ENCODE results near the gene SSR2. TPM values are rescaled to one million over a fixed set of nuclear protein-coding genes. Genes with fewer than 3 reads are reported as not detected.

SSR2 gene
- total RNA-seq, 6 donors from 2014 or later, result 66.0 to 395 (median 228) TPM

DNA sequence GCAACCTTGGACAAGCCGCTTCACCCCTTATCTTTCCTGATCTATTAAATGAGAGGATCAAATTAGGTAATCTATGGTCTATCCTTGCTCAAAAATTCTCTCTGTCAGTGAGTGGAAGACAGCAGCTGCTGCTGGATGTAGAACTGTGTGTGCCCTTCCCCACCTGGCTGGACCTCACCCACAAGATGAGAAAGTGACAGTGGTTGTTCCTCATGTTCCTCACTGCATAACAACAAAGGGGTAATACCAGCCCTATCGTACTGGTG is 16.9 kb downstream of the SSR2 start:
- DNase-seq, result no peak
- H3K27me3 ChIP-seq, result no peaks in the 10 kb centered on the region
- ATAC-seq (ENCODE audit: low FRiP score in 2 of 2), result no peak
- H3K4me1 ChIP-seq, result peaks cover 0 to 7% (median 3%) of the 10 kb centered on the region in 4 donors
- 32 to 65% methylated on average over 2 of the region's 2 CpGs for WGBS, 2 donors
- peak overlapping the region; percentile 48 to 84 (median 78) for H3K27ac ChIP-seq
- peak overlapping the region in 3 of 4 donors; percentile 34 to 47 (median 44) for H3K4me3 ChIP-seq
- no peaks in the 10 kb centered on the region for H3K9me3 ChIP-seq
- TF ChIP-seq, protein P1, sequence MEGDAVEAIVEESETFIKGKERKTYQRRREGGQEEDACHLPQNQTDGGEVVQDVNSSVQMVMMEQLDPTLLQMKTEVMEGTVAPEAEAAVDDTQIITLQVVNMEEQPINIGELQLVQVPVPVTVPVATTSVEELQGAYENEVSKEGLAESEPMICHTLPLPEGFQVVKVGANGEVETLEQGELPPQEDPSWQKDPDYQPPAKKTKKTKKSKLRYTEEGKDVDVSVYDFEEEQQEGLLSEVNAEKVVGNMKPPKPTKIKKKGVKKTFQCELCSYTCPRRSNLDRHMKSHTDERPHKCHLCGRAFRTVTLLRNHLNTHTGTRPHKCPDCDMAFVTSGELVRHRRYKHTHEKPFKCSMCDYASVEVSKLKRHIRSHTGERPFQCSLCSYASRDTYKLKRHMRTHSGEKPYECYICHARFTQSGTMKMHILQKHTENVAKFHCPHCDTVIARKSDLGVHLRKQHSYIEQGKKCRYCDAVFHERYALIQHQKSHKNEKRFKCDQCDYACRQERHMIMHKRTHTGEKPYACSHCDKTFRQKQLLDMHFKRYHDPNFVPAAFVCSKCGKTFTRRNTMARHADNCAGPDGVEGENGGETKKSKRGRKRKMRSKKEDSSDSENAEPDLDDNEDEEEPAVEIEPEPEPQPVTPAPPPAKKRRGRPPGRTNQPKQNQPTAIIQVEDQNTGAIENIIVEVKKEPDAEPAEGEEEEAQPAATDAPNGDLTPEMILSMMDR (IDR thresholded peaks at IDR 0.05), result no peak
- TF ChIP-seq EP300 (IDR thresholded peaks at IDR 0.05), result no peak
- no peak for TF ChIP-seq POLR2A (IDR thresholded peaks at IDR 0.05)
- no peak for TF ChIP-seq POLR2AphosphoS5 (IDR thresholded peaks at IDR 0.05)
- H3K36me3 ChIP-seq, result peaks cover under 1 to 19% (median 5%) of the 10 kb centered on the region in 4 donors

DNA sequence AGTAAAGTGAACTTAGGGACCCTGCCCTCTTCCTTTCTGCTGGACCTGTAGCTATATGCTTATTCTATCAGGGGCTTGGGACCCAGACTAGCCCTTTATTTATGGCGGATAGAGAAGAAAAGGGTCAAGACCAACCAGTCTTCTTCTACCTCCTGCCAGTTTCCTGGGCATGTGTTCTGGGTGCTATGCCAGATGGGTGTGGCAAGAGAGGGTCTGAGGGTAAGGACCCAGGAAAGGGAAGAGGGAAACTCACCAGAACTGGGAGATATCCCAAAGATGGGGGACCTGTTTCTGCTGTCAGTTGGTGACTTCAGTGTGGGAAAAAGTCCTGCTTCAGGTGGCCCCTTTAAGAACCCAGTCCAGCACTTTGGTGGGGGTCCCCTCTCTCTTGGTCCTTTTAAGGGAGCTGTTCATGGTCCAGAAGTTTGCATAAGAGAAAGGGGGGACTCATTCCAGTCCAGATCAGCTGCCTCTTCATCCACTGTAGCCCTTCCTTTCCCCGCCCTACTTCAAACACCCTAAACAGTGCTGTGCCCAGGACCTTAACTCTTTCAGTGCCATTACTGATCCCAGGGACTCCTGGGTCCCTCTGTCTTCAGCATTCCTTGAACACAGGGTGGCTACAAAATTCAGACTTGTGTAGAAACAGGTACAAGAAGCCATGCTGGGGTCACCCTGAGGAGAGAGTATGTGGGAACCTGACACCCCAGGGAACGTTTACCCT is 18.4 kb downstream of the SSR2 start:
- peak overlapping the region; percentile 74 to 84 (median 78) for H3K27ac ChIP-seq
- H3K4me3 ChIP-seq, result peak overlapping the region in 3 of 4 donors; percentile 34 to 47 (median 44)
- peaks cover 0 to 7% (median 3%) of the 10 kb centered on the region in 4 donors for H3K4me1 ChIP-seq
- no peaks in the 10 kb centered on the region for H3K27me3 ChIP-seq
- no peaks in the 10 kb centered on the region for H3K9me3 ChIP-seq
- no peak for TF ChIP-seq EP300 (IDR thresholded peaks at IDR 0.05)
- TF ChIP-seq POLR2A (IDR thresholded peaks at IDR 0.05), result peak in 1 of 4 donors; percentile 19
- ATAC-seq (ENCODE audit: low FRiP score in 2 of 2) (peak; percentile 60 to 87), DNase-seq (peak in 1 of 2 donors; percentile 61)
- peaks cover 0 to 7% (median 0%) of the 10 kb centered on the region in 4 donors for H3K36me3 ChIP-seq
- WGBS, 2 donors, result 49 to 65% methylated on average over 3 of the region's 3 CpGs

DNA sequence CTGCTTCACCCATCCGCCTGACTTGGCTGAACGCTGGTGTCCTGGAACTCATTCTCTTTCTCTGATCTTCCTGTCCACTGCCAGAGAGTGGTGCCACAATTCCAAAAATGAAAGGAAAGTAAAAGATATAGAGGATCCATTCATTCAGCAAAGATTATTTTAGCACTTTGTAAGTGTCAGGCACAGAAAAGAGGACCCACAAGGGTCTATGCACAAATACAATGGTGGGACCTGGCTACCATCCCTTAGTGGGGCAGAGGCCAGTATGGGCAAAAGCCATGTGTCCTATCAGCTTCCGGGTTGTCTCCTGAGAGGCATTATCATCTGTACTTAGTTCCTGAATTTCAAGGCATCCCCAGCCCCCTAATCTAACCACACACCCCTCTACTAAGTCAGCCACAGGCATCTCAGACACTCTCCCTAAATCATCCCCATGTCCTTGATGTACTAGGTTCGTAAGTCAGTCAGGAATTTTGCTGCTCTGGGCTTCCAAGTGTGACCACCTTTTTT is 19.0 kb downstream of the SSR2 start:
- no peak for DNase-seq
- Histone ChIP-seq H3K9me3 (no peaks in the 10 kb centered on the region), H3K36me3 (peaks cover 0 to 1% (median 0%) of the 10 kb centered on the region in 4 donors), H3K4me3 (peak overlapping the region in 3 of 4 donors; percentile 34 to 47 (median 44)), H3K4me1 (peaks cover 0 to 9% (median 4%) of the 10 kb centered on the region in 4 donors), H3K27me3 (no peaks in the 10 kb centered on the region), H3K27ac (peak overlapping the region; percentile 74 to 84 (median 78))
- TF ChIP-seq EP300 (IDR thresholded peaks at IDR 0.05) (no peak), POLR2A (IDR thresholded peaks at IDR 0.05) (no peak), POLR2AphosphoS5 (IDR thresholded peaks at IDR 0.05) (no peak)
- TF ChIP-seq, protein P1 (IDR thresholded peaks at IDR 0.05), result no peak
- WGBS, 2 donors, result 51 to 60% methylated on average over 4 of the region's 4 CpGs
- ATAC-seq (ENCODE audit: low FRiP score in 2 of 2), result peak in 1 of 2 donors; percentile 18

DNA sequence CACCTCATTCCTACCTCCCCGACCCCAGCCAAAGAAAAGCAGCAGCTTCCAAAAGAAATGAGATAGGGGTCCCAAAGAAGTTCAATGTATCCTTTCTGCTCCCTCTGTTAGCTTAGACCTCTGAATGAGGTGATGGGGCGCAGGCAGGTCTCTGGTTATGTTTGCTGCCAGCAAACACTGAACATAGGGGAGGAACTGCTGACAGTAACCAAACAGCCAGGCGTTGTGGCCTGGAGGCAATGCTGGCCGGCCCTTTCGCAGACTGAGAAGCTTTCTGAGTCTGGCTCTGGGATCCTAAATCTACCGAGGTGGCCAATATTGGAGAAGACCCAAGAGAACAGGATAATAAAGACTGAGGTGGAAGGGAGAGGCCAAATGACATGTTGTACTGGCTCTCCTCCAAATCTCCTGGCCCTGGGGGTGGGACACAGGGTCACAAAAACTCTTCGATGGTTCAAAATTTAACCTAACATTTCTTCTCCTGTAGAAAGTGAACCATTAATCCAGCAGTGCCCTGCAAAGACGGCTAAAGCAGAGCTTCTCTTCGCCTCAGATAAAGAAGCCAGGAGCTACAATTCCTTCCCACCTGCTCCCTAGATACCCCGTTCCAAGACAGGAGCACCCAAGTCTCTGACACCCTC is 19.6 kb downstream of the SSR2 start:
- peak overlapping the region in 3 of 4 donors; percentile 34 to 47 (median 44) for H3K4me3 ChIP-seq
- no peak for DNase-seq
- peak overlapping the region; percentile 74 to 84 (median 78) for H3K27ac ChIP-seq
- ATAC-seq (ENCODE audit: low FRiP score in 2 of 2), result peak in 1 of 2 donors; percentile 19
- TF ChIP-seq POLR2A (IDR thresholded peaks at IDR 0.05), result no peak
- TF ChIP-seq, protein P1 (IDR thresholded peaks at IDR 0.05), result no peak
- TF ChIP-seq POLR2AphosphoS5 (IDR thresholded peaks at IDR 0.05), result no peak
- TF ChIP-seq EP300 (IDR thresholded peaks at IDR 0.05), result no peak
- no peaks in the 10 kb centered on the region for H3K9me3 ChIP-seq
- peaks cover 0 to 9% (median 4%) of the 10 kb centered on the region in 4 donors for H3K4me1 ChIP-seq
- H3K36me3 ChIP-seq, result no peaks in the 10 kb centered on the region
- no peaks in the 10 kb centered on the region for H3K27me3 ChIP-seq
- WGBS, 2 donors, result 52 to 58% methylated on average over 10 of the region's 10 CpGs

DNA sequence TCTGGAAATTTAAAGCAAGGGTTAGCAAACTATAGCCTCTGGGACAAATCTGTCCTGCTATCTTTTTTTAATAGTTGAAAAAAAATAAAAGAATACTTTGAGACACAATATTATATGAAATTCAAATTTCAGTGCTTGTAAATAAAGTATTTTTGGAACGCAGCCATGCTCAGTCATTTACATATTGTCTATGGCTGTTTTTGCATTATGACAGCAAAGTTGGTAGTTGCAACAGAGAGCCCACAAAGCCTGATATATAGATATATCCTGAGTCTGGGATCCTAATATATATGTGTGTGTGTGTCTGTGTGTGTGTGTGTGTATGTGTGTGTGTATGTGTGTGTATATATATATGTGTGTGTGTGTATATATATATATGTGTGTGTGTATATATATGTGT is 20.8 kb downstream of the SSR2 start:
- no peak for ATAC-seq (ENCODE audit: low FRiP score in 2 of 2)
- no peaks in the 10 kb centered on the region for H3K27me3 ChIP-seq
- no peaks in the 10 kb centered on the region for H3K36me3 ChIP-seq
- H3K27ac ChIP-seq, result no peak overlapping the region
- TF ChIP-seq, protein P1 (IDR thresholded peaks at IDR 0.05), result no peak
- no peak for TF ChIP-seq EP300 (IDR thresholded peaks at IDR 0.05)
- no peak for TF ChIP-seq POLR2AphosphoS5 (IDR thresholded peaks at IDR 0.05)
- no peak for TF ChIP-seq POLR2A (IDR thresholded peaks at IDR 0.05)
- no peak for DNase-seq
- H3K4me1 ChIP-seq, result peaks cover 0 to 9% (median 2%) of the 10 kb centered on the region in 4 donors
- H3K9me3 ChIP-seq, result no peaks in the 10 kb centered on the region
- WGBS, 2 donors, result 84 to 90% methylated on average over 1 of the region's 1 CpG
- H3K4me3 ChIP-seq, result no peak overlapping the region

All from upper lobe of left lung (tissue), 6 donors.